OCI-LY3 (cell line): ENCODE measurements around the gene DNAH17.

Source experiments
- EZH2phosphoT487 ChIP-seq: fragments of 200-600 bp; shearing (Covaris generic); IDR thresholded peaks from 2 replicates; pipeline ENCODE4 v1.6.1; 2018; ENCODE audit warnings: antibody characterized with exemption, mixed run types, low read depth
- TF ChIP-seq, protein P1 (sequence below): fragments of 200-600, 300-600 bp; sonication (generic); IDR thresholded peaks from 2 replicates; pipeline ENCODE4 v1.5.1; 2014; ENCODE audit warnings: antibody characterized with exemption, low read length, low read depth

DNA sequence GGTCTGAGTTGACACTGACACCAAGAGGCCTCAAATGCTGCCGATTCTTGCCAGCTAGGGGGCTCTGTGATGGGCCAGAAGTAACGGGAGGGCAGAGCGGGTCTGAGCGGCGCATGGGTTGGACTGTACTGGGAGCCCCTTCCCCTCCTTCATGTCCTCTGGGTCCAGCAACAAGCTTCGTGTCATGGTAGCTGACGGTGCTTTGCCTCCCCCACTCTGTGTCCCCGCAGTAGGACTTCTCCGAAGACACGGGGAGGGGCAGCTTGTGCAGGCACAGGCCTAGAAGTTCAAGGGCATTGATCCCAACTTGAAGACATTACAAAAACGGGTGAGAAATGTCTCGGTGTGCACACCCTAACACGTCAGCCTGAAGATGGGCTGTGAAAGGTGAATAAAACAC is 39.8 kb upstream of the DNAH17 start:
- TF ChIP-seq, protein P1, sequence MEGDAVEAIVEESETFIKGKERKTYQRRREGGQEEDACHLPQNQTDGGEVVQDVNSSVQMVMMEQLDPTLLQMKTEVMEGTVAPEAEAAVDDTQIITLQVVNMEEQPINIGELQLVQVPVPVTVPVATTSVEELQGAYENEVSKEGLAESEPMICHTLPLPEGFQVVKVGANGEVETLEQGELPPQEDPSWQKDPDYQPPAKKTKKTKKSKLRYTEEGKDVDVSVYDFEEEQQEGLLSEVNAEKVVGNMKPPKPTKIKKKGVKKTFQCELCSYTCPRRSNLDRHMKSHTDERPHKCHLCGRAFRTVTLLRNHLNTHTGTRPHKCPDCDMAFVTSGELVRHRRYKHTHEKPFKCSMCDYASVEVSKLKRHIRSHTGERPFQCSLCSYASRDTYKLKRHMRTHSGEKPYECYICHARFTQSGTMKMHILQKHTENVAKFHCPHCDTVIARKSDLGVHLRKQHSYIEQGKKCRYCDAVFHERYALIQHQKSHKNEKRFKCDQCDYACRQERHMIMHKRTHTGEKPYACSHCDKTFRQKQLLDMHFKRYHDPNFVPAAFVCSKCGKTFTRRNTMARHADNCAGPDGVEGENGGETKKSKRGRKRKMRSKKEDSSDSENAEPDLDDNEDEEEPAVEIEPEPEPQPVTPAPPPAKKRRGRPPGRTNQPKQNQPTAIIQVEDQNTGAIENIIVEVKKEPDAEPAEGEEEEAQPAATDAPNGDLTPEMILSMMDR = no peak
- no peak for TF ChIP-seq EZH2phosphoT487
